HG02938 (cell line): Measurements from ENCODE around the gene TSC22D4.
"Not testable (repeated sequence)": the region's sequence is repeated elsewhere in the genome, so short reads cannot be mapped to it uniquely, and the experiment has no call there.

Experiments used
- ATAC-seq: cut with Tn5 transposase; IDR thresholded peaks from one replicate; pipeline ENCODE4 v1.9.1; 2021; ENCODE audit warnings: mild to moderate bottlenecking, moderate library complexity; ENCODE audit not compliant: unreplicated experiment

TSC22D4 gene

DNA sequence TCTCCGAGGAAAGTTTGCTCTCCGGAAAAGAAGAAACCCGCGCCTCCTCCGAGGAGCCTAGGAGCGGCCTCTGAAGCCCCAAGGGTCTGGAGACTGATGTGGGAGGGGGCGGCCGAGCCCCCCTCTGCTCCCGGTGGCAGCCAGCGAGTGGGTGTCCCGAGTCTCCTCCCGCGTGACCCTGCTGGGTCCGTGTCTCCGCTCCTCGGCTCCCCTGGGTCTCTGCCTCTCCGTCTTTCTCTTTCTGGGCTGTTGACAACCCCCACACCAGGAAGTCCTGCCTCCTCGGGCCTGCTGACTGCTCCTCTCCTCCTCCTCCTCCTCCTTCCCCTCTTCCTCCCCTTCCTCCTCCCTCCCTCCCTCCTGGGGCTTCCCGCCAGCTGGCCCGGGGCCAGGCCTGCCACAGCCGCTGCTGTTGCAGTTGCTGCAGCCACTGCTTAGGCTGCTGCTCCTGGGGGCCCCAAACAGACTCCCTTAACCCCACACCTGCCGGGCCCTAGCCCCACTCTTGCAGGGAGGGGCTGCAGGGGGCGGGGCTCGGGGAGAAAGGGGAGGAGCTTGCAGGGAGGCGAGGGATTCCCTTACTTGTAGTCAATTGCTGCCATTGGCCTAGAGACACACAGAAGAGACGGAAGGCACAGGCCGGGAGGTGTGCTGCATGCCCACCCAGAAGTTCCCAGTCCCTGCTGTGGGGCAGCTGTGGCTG lies at the start of gene TSC22D4:
TSC22D4 (minus strand) TSS at position 257 of the 703 bp plus-strand sequence. CDS start 1,176 bp downstream, outside the sequence.
- peak; percentile 51 for ATAC-seq

DNA sequence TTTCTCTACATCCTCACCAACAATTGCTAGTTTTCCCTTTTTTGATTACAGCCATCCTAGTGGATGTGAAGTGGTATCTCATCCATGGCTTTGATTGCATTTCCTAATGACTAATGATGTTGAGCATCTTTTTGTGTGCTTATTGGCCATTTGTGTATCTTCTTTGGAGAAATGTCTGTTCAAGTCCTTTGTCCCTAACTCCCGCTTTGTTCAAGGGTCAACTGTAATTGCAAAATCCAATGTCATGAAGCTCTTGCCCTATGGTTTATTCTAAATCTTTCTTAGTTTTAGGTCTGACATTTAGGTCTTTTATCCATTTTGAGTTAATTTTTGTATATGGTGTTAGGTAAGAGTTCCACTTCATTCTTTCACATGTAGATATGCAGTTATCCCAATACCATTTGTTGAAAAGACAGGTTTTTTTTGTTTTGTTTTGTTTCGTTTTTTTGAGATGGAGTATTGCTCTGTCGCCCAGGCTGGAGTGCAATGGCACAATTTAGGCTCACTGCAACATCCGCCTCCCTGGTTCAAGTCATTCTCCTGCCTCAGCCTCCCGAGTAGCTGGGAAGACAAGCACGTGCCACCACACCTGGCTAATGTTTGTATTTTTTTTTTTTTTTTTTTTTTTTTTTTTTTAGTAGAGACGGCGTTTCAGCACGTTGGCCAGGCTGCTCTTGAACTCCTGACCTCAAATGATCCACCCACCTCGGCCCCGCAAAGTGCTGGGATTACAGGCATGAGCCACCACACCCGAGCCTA lies 49.3 kb upstream of the TSC22D4 start:
- ATAC-seq = not testable (repeated sequence)

DNA sequence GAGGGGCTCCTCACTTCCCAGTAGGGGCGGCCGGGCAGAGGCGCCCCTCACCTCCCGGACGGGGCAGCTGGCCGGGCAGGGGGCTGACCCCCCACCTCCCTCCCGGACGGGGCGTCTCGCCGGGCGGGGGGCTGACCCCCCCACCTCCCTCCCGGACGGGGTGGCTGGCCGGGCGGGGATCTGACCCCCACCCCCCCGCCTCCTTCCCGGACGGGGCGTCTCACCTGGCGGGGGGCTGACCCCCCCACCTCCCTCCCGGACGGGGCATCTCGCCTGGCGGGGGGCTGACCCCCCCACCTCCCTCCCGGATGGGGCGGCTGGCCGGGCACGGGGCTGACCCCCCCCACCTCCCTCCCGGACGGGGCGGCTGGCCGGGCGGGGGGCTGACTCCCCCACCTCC lies 44.2 kb upstream of the TSC22D4 start:
- not testable (repeated sequence) for ATAC-seq

DNA sequence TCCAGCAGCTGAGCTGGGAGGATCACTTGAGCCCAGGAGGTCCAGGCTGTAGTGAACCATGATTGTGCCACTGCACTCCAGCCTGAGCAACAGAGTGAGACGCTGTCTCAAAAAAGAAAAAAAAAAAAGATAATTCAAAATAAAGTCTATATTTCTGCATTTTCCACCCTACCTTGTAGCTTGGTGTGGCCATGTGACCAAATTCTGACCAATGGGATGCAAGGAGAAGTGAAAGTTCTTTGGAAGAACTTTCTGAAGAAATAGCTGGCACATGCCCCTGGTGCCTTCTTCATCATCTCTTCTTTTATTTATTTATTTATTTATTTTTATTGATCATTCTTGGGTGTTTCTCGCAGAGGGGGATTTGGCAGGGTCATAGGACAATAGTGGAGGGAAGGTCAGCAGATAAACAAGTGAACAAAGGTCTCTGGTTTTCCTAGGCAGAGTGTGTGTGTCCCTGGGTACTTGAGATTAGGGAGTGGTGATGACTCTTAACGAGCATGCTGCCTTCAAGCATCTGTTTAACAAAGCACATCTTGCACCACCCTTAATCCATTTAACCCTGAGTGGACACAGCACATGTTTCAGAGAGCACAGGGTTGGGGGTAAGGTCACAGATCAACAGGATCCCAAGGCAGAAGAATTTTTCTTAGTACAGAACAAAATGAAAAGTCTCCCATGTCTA lies 43.0 kb upstream of the TSC22D4 start:
- ATAC-seq = not testable (repeated sequence)

DNA sequence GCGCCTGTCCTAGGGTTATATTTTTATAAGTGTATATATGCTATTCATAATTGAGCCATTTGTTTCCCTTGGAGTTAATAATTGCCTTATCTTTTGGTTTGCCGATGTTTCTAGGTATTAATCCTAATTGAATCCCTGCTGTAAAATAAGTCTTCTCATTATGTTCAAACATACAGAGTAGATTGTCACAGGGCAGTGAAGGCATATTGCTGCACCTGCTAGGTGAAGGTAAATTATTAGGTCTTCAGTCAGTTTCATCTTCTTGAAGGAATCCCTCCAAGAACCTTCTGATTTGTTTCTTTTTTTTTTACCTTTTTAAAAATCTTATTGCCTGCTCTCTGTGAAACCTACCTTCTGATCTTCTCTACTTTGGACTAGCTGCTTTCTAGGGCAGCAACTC lies 42.1 kb upstream of the TSC22D4 start:
- no peak for ATAC-seq

DNA sequence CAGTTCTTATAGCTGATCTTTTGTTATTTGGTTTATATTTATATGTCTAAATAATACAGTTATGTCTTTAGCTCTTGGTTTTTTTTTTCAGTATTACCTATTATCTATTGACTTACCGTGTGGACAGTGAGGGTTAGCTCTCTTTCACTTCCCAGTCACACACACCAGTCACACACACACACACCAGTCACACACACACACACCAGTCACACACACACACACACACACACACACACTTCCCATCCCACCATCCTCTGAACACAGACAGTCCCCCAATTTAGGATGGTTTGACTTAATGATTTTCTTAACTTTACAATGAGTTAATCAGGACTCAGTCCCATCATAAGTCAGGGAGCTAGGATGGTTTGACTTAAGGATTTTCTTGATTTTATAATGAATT lies 41.1 kb upstream of the TSC22D4 start:
- no peak for ATAC-seq

DNA sequence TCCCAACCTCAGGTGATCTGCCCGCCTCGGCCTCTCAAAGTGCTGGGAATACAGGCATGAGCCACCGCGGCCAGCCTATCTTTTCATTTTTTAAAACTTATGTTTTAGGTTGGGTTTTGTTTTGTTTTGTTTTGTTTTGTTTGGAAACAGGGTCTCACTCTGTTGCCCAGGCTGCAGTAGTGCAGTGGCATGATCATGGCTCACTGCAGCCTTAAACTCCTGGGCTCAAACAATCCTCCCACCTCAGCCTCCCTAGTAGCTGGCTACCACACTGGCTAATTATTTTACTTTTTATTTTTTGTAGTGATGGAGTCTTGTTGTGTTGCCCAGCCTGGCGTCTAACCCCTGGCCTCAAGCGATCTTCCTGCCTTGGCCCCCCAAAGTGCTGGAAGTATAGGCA lies 40.6 kb upstream of the TSC22D4 start:
- ATAC-seq = no peak

DNA sequence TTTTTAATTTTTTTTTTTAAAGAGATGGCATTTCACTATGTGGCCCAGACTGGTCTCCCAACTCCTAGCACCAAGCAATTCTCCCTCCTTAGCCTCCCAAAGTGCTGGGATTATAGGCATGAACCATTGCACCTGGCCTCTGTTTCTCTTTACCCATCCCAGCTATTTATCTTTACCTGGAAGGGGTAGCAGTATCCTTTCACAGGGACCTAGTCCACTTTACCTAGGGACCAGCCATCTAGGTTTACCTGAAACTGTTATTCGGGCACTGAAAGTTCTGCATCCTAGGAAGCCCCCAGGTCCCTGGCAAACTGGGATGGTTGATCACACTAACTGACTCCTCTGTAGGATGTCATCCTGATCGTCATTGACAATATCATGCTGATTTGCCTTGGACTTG lies 38.3 kb upstream of the TSC22D4 start:
- no peak for ATAC-seq

DNA sequence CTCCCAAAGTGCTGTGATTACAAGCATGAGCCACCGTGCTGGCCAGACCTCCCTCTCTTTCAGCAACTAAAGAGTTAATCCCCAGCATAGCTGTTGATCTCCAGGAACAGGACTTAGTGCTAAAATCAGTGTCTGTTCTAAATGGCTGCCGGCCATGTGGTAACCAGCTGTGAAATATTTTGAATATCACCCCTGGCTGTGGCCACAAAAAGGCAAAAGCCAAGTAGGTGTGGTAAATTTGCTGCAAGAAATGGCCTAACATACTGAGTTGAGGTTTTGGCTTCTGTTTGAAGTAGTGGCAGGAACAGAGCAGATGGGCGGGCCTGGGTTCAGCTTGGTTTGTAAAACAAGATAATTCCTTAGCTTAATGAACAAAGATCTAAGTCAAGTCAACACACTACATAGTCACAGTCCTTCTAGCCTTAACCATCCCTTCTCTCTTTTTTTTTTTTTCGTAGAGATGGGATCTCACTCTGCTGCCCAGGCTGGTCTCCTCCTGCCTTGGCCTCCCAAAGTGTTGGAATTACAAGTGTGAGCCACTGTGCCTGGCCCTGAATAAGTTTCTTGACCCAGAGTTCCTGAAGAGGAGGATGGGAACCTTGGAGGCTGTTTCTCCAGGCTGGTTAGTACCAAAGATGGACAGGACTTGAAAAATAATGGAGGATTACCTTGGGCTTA lies 37.3 kb upstream of the TSC22D4 start:
- no peak for ATAC-seq

DNA sequence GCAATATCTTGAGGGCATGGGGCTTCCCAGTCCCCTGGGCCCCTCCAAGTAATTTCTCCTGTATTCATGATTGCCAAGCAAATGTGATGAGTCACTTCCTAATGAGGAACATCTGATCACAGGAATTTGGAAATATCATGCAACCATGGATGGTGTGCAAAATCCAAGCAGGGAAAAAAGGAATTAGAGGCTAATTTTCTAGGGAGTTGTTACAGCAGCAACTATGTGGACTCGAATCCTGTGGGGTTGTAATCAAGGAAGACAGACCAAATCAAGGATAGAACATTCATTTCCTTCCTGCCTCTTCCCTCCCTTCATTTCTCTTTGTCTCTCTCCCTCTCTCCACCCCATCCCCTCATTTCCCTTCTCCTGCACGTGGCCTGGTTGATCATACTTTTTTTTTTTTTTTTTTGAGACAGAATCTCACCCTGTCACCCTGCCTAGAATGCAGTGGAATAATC lies 36.1 kb upstream of the TSC22D4 start:
- ATAC-seq = no peak

DNA sequence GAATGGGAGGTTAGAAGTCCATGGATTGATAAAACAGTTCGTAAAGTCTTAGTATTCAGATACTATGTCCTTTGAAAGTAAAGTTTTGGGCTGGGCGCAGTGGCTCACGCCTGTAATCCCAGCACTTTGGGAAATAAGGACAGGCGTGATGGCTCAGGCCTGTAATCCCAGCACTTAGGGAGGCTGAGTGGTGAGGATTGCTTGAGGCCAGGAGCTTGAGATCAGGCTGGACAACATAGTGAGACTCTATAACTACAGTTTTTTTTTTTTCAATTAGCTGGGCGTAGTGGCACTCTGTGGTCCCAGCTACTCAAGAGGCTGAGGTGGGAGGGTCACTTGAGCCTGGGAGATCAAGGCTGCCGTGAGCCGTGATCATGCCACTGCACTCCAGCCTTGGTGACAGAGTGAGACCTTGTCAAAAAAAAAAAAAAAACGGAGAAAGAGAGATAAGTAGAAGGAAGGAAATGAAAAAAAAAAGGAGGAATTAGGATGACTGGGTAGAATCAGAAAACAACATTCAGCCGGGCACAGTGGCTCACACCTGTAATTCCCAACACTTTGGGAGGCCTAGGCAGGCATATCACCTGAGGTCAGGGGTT lies 34.3 kb upstream of the TSC22D4 start:
- no peak for ATAC-seq

DNA sequence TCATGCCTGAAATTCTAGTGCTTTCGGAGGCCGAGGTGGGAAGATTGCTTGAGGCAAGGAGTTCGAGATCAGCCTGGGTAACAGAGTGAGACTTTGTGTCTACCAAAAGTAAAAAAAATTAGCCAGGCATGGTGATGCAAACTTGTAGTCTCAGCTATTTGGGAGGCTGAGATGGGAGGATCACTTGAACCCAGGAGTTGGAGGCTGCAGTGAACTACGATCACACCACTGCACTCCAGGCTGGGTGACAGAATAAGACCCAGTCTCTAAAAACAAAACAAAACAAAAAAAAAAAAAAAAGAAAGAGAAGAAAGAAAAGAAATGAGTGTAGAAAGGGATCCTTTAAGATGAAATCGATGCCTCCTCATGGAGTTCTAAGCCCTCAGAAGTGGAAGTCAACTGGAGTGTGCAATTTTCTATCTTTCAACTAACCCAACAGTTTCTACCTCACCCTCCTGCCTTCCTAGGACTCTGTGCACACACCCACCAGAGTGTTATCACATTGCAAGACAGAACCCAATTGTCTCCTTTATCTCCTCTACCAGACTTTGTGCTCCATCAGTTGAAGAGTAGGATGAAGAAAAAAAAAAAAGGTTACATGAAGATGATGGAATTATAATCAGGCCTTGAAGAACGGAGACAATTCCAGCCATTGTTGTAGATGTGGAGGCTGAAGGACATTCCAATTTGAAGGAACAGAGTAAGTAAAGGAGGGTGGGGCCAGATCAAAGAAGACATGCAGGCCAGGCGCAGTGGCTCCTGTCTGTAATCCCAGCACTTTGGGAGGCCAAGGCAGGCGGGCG lies 31.6 kb upstream of the TSC22D4 start:
- ATAC-seq = no peak

DNA sequence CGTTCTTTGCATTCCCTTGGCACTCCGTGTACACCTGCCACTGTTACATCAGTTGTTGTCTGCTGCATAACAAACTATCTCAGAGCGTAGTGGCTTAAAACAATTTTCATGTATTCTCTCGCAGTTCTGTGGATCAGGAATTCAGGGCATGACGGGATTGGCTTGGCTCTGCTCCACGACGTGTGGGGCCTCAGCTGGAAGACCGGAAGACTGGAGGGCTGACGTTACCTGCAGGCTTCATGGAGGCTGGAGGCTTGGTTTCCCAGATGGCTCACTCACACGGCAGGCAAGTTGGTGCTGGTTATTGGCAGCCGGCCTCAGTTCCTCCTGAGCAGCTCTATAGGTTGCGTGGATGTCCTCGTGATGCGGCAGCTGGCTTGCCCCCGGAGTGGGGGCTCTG lies 30.2 kb upstream of the TSC22D4 start:
- ATAC-seq = no peak

DNA sequence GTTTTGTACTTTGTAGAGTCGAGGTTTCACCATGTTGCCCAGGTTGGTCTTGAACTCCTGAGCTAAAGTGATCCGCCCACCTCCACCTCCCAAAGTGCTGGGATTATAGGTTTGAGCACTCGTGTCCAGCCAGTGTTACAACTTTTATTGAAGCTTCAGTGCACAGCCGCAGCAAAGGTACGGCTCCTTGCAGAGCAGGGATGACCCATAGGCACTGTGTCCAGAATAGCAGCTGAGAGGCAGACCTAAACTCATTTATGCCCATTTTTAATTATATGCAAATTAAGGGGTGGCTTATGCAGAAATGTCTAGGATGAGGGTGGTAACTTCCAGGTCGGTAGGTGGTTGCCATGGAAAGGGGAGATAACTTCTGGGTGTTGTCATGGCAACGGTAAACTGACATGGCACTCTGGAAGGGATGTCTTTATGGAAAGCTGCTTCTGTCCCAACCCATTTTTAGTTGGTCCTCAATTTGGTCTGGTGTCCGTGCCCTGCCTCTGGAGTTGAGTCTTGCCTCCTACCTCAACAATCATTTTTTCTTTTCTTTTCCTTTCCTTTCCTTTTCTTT lies 27.4 kb upstream of the TSC22D4 start:
- no peak for ATAC-seq

DNA sequence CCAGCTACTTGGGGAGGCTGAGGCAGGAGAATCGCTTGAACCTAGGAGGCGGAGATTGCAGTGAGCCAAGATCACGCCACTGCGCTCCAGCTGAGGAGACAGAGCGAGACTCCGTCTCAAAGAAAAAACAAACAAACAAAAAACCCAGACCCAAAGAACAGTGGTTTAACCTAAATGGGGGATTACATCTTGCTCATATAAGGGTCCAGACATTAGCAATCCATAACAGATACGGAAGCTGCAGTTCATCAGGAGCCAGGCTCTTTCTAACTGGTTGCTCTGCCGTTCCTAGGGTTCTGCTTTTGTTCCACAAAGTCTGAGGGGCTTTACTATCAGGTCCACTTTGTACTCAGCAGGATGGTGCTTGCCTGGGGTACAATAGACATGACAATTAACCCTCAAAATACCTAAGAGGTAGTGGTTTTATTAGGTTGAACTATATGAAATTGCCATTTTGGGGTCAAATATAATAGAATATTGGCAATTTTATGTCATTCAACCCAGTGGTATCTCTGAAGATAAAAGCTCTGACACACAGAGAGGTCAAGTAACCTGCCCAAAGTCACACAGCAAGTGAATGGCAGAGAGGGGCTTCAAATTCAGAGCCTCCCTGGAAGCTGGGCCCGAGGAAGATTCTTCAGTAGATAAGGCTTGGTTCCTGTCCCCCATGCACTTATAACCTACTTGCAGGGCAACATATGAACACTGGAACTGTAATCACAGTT lies 26.0 kb upstream of the TSC22D4 start:
- ATAC-seq = no peak

DNA sequence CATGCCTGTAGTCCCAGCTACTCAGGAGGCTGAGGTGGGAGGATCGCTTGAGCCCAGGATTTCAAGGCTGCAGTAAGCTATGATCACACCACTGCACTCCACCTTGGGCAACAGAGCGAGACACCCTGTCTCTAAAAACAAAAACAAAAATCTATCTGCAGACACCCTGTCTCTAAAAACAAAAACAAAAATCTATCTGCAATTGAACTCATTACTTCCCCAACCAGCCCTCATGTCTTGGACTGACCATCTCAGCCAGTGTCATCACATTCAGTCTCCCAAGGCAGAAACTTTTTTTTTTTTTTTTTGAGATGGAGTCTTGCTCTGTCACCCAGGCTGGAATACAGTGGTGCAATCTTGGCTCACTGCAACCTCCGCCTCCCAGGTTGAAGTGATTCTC lies 25.0 kb upstream of the TSC22D4 start:
- ATAC-seq = not testable (repeated sequence)

DNA sequence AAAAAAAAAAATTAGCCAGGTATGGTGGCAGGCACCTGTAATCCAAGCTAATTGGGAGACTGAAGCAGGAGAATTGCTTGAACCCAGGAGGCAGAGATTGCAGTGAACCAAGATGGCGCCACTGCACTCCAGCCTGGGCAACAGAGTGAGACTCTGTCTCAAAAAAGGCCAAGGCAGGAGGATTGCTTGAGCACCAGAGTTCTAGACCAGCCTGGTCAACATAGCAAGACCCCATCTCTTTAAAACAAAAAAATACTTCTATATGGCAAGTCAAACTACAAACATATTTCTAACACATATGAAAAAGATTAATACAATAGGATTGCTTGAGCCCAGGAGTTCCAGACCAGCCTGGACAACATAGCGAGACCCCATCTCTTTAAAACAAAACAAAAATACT lies 21.7 kb upstream of the TSC22D4 start:
- not testable (repeated sequence) for ATAC-seq

DNA sequence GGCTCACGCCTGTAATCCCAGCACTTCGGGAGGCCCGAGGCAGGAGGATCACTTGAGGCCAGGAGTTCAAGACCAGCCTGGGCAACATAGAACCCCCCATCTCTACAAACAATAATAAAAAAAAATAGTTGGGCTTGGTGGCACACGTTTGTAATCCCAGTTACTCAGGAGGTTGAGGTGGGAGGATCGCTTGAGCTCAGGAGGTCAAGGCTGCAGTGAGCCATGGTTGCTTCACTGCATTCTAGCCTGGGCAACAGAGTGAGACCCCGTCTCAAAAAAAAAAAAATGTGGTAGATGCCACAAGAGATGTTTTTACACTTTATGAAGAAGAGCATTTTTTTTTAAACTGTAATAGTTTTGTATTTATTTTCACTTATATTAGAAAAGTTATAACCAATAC lies 17.5 kb upstream of the TSC22D4 start:
- no peak for ATAC-seq
